ENCODE results near the gene HYKK. TPM values are rescaled to one million over a fixed set of nuclear protein-coding genes. Genes with fewer than 3 reads are reported as not detected.

Gene HYKK
- total and polyA plus RNA-seq, 2 donors, result 4.8 to 7.1 TPM

Other genes with a start within 250 kb of the HYKK start
- 23.4 TPM for gene DNAJA4, start 243.0 kb upstream of the HYKK start, total RNA-seq
- gene DNAJA4, start 243.0 kb upstream of the HYKK start, polyA plus RNA-seq, result 18.5 TPM
- gene SKIC8, start 208.0 kb upstream of the HYKK start, total RNA-seq, result 66.2 TPM
- gene SKIC8, start 208.0 kb upstream of the HYKK start, polyA plus RNA-seq, result 47.4 TPM
- gene CRABP1, start 167.2 kb upstream of the HYKK start, total RNA-seq, result 5.9 TPM
- gene CRABP1, start 167.2 kb upstream of the HYKK start, polyA plus RNA-seq, result 0.20 TPM
- gene IREB2, start 69.4 kb upstream of the HYKK start, total RNA-seq, result 87.5 TPM
- gene IREB2, start 69.4 kb upstream of the HYKK start, polyA plus RNA-seq, result 16.4 TPM
- 194 TPM for gene PSMA4, start 32.9 kb downstream of the HYKK start, total RNA-seq
- gene PSMA4, start 32.9 kb downstream of the HYKK start, polyA plus RNA-seq, result 183 TPM
- 3.3 TPM for gene CHRNA5, start 57.9 kb downstream of the HYKK start, total RNA-seq
- gene CHRNA5, start 57.9 kb downstream of the HYKK start, polyA plus RNA-seq, result 2.6 TPM
- gene CHRNA3, start 113.4 kb downstream of the HYKK start, total RNA-seq, result 4.7 TPM
- 2.6 TPM for gene CHRNA3, start 113.4 kb downstream of the HYKK start, polyA plus RNA-seq
- gene CHRNB4, start 133.6 kb downstream of the HYKK start, total RNA-seq, result 0.53 TPM
- 0.60 TPM for gene CHRNB4, start 133.6 kb downstream of the HYKK start, polyA plus RNA-seq

All from urinary bladder (tissue), 2 donors.